Ishikawa (cell line): ENCODE measurements around the gene PYGO1.

Experiments
- CREB1 ChIP-seq: IDR thresholded peaks from 2 replicates; pipeline ENCODE4 v1.6.1; 2012; ENCODE audit warnings: low read depth
- NFIC ChIP-seq: IDR thresholded peaks from 2 replicates; pipeline ENCODE4 v1.6.1; 2012
- RAD21 ChIP-seq: IDR thresholded peaks from 2 replicates; pipeline ENCODE4 v1.6.1; 2012; ENCODE audit warnings: low read depth
- TEAD4 ChIP-seq: IDR thresholded peaks from 2 replicates; pipeline ENCODE4 v1.6.1; 2012
- TF ChIP-seq, protein P1 (sequence below): IDR thresholded peaks from 2 replicates; pipeline ENCODE4 v1.6.1; 2012; ENCODE audit warnings: low read depth, mild to moderate bottlenecking

DNA sequence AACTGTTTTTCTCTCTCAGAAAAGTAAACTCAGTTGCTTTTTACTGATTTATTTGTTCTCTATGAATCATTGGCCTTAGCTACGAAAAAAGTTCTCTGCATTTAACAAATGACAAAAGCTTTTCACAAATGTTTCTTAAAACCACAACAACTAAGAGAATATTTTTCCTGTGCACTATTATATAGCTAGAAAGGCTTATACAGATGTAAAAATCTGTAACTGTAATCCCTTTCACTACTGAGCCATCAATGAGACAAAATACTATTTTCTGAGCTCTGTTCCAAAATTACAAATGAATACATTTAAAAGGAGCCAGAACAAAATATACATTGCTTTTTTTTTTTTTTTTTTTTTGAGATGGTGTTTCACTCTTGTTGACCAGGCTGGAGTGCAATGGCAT is 45.6 kb upstream of the PYGO1 start:
- no peak for TF ChIP-seq TEAD4
- no peak for TF ChIP-seq CREB1
- no peak for TF ChIP-seq RAD21
- TF ChIP-seq, protein P1, sequence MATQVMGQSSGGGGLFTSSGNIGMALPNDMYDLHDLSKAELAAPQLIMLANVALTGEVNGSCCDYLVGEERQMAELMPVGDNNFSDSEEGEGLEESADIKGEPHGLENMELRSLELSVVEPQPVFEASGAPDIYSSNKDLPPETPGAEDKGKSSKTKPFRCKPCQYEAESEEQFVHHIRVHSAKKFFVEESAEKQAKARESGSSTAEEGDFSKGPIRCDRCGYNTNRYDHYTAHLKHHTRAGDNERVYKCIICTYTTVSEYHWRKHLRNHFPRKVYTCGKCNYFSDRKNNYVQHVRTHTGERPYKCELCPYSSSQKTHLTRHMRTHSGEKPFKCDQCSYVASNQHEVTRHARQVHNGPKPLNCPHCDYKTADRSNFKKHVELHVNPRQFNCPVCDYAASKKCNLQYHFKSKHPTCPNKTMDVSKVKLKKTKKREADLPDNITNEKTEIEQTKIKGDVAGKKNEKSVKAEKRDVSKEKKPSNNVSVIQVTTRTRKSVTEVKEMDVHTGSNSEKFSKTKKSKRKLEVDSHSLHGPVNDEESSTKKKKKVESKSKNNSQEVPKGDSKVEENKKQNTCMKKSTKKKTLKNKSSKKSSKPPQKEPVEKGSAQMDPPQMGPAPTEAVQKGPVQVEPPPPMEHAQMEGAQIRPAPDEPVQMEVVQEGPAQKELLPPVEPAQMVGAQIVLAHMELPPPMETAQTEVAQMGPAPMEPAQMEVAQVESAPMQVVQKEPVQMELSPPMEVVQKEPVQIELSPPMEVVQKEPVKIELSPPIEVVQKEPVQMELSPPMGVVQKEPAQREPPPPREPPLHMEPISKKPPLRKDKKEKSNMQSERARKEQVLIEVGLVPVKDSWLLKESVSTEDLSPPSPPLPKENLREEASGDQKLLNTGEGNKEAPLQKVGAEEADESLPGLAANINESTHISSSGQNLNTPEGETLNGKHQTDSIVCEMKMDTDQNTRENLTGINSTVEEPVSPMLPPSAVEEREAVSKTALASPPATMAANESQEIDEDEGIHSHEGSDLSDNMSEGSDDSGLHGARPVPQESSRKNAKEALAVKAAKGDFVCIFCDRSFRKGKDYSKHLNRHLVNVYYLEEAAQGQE: no peak
- TF ChIP-seq NFIC: no peak
